HG03045 (cell line): Measurements from ENCODE around the gene HNF1A.

ENCODE experiments used
- ATAC-seq: cut with Tn5 transposase; IDR thresholded peaks from one replicate; pipeline ENCODE4 v1.9.1; 2021; ENCODE audit warnings: mild to moderate bottlenecking, moderate library complexity; ENCODE audit not compliant: unreplicated experiment

Gene HNF1A

DNA sequence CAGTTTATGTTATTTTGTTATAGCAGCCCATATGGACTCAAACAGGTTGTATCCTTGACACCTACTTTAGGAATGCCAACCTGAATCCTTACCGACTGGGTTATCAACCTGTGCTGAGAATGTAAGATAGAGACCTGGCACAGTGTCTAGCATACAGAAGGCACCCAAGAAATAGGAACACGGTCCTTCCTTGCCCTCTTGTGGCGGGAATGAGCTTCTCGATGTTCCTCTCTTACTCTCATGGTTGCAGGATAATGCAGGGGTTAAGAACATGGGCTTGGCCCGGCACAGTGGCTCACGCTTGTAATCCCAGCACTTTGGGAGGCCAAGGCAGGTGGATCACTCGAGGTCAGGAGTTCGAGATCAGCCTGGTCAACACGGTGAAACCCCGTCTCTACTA is 31.4 kb downstream of the HNF1A start:
- ATAC-seq, result no peak

DNA sequence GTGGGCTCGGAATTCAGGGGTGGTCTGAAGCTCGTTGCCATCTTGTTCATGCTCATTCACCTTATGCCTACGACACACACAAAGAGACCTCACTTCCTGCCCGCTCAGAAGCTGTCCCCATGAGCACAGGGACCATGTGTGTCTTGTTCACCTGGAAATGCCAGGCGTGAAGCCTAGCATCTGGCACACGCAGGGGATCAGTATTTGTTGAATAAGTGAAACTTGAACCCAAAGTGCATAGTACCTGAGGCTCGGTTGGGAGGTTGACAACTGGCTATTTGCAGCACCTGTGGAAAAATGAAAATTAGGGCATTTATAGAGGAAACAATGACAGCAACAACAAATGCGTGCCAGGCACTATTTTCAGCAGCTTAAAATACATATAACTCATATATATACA is 32.5 kb downstream of the HNF1A start:
- no peak for ATAC-seq

DNA sequence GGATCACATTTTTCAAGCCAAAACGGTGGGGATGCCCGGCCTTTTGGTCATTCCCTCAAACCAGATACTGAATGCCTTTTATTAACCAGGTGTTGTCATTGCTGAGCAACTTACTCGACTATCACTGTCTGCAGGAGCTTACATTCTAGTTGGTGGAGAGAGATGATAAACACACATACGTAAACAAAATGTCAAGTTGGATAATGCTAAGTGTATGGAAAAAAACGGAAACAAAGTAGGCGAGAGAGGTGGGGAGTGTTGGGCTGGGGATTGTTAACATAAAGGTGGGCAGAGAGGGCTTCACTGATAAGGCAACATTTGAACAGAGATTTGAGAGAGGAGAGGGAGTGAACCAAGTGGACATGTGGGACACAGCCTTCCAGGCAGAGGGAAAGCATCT is 33.5 kb downstream of the HNF1A start:
- no peak for ATAC-seq

DNA sequence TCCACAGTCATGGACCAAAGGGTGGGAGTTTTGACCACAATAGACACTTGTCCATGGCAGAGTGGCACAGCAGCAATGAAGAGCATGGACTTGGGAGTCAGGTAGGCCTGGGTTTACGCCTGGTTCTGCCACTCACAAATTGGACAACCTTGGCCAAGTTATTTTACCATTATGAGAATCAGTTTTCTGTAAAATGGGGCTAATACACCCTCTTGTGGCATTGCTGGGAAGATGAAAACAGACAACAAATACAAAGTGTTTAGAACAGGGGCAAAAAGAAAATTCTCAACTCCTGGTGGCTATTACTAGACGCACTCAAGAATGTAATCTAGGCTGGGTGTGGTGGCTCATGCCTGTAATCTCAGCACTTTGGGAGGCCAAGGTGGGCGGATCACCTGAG is 35.4 kb downstream of the HNF1A start:
- no peak for ATAC-seq

DNA sequence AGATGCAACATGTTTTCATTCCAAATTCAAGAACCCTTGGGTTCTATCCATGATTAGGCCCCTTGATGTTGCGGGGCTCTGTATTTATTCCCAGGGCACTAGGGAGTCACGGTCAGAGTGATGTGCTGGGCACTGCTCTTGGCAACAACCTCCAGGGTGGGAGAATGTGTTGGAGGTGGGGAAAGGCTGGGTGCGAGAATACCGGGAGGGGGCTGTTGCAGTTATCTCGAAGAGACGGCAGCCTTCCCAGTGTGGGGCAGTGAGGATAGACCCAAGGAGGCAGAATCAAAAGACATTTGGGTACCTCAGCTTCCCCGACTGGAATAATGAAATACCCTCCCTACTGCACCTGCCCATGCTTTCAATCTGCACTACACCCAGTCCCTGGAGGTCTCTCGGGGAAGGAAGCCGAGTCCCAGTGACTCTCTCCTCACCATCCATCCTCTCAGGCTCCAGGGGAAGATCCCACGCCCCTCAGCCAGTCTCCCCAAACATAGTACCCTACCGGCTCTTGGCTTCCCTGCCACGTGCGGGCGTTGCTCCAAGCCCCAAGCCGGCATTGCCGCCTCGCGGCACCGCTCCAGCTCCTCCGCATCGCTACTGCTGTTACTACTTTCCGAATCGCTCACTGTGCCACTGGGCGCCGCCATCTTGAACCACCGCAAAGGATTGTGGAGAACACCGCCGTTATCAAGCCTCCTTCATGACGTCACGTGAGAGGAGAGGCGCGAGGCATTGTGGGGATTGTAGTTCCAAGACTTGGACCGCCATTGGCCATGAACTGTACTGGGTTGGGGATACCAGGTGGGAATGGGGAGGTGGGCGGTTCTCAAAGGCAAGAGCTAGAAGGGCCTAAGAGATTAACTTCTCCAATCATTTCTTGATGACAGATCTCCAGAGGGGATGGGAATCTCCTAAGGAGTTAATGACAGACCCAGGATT is 37.8 kb downstream of the HNF1A start, which contains the start of gene C12orf43:
C12orf43 (minus strand) TSS at position 663 of the 942 bp plus-strand sequence; CDS start at position 650, 13 bp downstream.
- peak; percentile 91 for ATAC-seq

DNA sequence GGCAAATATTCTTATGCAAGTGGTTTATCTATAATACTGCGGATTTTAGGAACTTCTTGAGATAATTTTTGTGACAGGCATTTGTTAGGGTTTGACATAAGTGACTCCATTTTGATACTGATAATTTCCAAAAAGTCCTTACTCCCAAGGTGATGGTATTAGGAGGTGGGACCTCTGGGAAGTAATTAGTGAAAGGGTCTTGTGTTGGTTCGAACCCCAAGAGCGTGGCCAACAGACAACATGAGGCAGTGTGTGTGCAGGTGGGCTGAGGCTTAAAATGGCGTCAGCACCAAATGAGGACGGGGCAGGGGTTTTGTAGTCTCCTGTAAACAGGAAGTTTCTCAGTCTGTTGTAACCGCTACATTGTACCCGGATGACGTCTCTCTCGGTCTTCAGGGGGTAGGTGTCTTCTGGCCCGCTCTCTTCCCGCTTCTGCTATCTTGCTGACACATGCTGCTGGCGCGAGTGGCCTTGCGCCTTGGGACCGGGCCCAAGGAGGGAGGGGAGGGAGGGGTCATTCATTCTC is 39.7 kb downstream of the HNF1A start:
- no peak for ATAC-seq

DNA sequence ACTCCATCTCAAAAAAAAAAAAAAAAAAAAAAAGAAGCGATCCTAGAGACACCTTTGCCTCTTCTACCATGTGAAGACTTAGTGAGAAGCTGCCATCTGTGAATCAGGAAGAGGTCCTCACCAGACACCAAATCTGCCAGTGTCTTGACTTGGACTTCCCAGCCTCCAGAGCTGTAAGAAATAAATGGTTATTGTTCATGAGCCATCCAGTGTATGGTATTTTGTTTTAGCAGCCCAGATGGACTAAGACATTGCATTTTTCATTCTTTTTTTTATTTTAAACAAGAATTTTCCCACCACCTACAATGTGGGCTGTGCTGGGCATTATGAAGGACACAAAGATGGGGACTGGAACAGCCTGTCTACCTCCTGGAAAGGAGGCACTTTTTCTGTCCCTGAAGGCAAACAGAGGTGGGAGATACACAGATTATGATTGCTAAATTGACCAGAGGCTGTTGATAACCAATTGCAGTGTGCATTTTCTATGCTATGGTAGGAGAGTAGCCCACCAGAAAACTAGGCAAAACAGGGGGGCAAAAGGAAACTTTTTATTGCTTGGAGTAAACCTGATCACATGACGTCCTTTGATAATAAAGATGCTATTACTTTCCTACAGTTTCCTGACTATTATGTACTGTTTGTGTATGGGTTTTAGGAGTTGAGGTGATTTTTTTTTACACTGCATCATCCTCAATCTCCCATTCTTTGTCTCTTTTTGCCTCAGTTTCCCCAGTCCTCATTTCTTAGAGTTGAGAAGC is 40.7 kb downstream of the HNF1A start:
- no peak for ATAC-seq

DNA sequence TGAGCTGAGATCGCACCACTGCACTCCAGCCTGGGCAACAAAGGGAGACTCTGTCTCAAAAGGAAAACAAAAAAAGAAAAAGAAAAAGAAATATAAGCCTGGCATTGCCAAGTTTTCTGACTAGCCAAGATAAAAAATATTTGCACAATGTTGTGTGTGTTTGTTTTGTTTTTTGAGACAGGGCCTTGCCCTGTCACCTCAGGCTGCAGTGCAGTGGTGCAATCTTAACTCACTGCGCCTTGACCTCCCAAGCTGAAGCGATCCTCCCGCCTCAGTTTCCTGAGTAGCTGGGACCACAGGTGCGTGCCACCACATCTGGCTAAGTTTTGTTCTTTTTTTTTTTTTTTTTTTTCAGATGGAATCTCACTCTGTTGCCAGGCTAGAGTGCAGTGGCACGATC is 43.4 kb downstream of the HNF1A start:
- no peak for ATAC-seq

DNA sequence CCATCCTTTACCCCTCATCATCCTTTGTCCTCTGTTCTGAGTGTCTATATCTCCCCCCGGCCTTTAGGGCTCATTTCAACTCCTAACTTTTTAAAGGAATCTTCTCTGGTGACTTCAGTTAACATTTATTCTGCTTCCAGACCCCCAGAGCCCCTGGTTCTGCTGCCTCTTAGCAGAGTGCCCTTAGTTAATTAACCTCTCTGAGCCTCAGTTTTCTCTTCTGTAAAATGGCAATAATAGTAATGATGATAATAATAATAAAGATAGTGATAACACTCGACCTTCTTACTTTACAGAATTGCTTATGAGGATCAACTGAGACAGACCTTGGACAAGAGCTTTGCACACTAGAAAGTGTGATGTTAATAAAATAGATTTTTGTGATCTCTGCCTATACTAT is 44.4 kb downstream of the HNF1A start:
- ATAC-seq, result no peak

DNA sequence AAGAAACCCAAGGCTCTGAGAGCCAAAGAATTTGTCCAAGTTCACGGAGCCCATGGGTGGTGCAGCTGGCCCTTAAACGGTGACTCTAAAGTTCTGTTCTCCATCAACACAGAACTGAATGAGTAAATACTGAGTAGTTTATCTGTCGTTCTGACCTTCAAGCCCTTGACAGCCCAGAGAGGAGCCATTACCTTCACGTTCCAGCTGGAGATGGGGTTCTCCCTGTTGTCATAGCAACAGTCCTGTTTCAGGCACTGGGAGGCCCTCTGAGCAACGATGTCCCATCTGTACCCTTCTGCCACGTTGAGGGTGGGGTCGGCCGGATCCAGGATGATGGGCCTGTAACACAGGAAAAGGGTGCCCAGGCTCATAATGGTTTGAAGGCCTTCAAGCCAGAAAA is 45.5 kb downstream of the HNF1A start:
- ATAC-seq, result no peak

DNA sequence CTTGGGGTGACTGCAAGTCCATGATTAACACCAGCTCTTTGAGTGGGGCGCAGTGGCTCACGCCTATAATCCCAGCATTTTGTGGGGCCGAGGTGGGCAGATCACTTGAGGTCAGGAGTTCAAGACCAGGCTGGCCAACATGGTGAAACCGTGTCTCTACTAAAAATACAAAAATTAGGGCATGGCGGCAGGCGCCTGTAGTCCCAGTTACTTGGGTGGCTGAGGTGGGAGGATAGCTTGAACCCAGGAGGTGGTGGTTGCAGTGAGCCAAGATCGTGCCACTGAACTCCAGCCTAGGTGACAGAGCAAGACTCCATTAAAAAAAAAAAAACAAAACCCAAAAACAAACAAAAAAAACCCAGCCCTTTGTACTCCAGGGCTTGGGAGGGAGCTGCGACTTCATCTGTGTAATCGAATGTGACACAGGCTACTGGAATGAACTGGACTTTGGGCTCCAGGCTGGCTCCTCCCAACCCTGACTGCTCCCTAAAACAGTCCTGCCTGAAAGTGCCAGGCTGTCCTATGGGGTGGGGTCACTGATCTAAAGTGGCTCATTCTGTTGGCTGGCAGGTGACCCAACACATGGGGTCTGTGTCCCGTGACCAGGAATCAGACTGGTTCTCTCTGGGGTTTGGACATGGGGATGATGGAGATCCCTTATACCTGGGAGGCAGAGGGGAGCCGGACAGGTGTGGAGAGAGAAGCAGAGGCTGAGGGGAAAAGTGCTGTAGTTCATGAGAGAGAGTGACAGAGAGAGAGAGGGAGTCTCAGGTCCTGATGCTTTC is 47.3 kb downstream of the HNF1A start:
- ATAC-seq, result no peak

DNA sequence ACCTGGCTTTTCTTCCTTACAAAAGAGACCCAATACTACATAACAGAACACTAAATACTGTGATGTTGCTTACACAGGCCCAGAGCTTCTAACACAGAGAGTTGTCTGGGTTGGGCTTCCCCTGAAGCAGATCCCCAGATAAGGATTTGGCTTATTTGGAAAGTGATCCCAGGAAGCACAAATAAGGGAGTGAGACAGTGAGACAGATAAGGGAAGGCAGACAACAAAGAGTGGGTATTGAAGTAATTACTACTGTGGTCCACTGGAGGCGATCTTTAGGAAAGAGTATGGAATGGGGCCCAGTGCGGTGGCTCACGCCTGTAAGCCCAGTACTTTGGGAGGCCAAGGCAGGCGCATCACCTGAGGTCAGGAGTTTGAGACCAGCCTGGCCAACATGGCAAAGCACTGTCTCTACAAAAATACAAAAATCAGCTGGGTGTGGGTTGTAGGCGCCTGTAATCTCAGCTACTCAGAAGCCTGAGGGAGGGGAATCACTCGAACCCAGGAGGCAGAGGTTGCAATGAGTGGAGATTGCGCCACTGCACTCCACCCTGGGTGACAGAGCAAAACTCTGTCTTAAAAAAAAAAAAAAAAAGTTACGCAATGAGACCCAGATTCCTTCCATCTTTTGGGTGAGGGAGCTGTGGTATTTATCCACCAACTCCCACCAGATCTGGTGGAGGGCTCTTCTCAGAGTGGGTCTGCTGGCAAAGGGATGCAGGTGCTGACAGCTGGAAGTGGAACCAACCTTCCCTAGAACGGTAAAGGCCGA is 48.1 kb downstream of the HNF1A start:
- ATAC-seq, result no peak

DNA sequence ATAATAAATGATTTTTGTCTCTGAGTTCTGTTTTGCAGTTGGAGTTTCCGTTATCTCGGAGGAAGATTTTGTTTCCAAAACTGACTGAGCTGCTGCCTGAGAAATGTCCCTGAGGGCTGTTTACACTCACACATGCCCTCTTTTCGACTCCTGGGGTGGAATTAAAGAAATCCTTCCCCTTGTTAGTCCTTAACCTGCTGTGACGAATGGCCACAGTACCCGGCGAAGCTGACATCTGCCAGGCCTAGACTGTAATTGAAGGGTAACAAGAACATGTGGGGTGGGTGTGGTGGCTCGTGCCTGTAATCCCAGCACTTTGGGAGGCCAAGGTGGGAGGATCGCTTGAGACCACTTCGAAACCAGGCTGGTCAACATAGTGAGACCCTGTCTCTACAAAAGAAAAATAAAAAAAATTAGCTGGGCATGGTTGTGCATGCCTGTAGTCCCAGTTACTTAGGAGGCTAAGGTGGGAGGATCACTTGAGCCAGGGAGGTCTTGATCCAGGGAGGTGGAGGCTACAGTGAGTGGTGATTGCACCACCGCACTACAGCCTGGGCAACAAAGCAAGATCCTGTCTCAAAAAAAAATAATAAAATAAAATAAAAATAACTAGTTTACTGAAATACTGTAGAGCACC is 52.4 kb downstream of the HNF1A start:
- ATAC-seq, result no peak

DNA sequence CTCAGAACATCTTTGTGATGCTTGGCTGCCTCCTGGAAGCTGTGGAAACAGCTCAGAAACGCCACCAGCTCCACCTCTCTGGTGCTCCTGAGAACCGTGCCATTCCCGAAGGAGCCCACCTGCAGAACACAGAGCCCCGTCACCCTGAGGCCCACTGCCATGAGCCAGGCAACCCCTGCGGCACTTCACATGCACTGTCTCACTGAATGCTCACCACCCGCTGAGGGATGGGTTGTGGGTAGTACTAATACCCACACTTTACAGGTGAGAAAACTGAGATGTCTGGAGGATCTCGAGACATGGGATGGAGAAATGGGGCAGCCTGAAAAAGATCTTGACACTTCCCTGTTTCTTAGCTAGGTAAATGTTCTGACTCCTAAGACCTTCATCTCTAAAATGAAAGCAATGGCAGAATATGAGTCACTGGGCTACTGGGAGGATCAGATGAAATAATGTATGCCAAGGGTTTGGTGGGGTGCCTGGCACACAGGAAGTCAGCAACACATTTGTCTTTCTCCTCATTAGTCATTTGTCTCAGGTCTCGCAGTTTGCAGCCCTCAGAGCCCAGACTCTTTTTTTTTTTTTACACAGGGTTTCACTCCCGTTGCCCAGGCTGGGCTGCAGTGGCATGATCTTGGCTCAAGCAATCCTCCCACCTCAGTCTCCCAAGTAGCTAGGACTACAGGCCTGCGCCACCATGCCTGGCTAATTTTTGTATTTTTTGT is 55.4 kb downstream of the HNF1A start:
- ATAC-seq, result no peak

DNA sequence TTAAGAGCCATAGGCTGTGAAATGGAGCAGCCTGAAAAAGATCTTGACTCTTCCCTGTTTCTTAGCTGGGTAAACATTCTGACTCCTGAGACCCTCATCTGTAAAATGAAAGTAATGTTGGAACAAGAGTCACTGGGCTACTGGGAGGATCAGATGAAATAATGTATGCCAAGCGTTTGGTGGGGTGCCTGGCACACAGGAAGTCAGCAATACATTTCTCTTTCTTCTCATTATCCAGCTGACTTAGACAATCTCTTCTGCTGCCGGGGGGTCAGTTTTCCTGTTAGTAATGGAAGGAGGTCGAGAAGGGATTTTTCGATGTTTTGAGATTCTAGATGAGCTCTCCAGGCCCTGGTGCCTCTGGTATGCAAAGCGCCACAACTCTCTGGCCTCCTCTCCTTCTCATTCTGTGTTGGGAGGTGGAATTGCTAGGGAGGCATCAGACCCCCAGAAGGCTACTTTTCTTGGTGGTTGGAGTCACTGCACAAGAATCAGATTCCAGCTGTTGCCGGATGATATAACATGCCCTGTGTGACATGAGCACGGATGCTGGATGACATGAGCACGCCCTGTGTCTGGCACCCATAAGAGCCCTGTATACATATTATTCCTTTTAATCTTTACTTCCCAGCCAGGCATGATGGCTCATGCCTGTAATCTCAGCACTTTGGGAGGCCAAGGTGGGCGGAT is 56.4 kb downstream of the HNF1A start:
- ATAC-seq, result no peak

DNA sequence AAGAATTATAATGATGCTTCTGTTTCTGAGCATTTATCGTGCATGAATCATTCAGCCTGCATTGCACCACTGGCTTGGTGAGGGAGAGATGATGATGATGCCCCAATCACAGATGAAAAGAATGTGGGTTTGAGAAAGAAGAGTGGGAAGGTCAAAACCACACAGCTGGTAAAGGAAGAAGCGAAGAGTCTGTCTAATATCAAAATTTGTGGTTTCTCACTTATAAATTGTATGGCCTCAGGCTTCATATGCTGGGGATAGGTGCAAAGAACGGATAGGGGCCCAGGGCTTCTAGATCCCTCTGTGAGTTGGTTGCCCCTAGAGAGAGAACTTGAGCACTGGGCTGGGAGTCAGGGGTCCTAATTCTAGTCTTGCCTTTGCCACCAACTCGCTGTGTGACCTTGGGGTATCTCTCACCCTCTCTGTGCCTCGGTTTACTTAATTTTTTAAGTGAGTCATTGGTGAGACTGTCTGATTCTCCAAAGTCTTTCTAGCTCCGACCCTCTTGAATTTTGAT is 58.5 kb downstream of the HNF1A start:
- ATAC-seq, result no peak

DNA sequence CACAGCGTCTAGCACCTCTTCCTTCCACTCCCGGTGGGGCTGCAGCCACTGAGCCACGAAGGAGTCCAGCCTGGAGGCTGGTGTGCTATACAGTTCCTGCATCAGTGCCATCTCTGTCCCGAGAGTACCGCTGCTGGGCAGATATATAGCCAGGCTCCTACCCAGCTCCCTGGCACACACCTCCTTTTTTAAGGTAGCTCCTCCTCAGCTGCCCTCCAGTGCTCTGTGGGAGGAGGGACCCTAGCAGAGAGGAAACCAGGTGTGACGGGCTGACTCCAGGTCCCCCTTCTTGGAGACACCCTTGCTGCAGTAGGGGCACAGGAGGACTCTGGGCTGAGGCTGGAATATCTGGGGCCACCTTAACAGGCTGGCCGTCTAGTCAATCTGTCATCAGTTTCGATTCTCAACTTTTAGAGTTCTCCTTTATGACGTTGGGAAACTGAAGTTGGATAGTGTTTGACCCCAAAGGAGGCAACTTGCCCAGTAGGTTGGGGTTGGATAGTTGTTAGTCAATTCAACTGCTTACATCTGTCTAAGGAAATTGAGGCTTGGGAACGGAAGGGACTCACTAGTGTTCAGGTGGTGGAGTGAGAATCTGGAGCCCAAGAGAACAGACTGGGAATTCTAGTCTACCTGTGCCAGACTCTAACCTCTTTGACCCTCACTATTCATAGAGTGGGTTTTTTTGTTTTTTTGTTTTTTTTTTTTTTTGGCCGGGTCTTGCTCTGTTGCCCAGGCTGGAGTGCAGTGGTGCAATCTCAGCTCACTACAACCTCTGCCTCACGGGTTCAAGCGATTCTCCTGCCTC is 60.7 kb downstream of the HNF1A start, which contains the start of gene OASL:
OASL (minus strand) TSS at position 386 of the 808 bp plus-strand sequence; CDS start at position 111, 275 bp downstream.
- ATAC-seq, result peak; percentile 78
